HepG2 (cell line): ENCODE measurements around the gene EGR2. TPM values are rescaled to one million over a fixed set of nuclear protein-coding genes. Genes with fewer than 3 reads are reported as not detected.

Experiments used
- AKAP8 ChIP-seq: sonication (generic); formaldehyde crosslinking; IDR thresholded peaks from 2 replicates; pipeline ENCODE4 v1.5.1; 2020; ENCODE audit warnings: mild to moderate bottlenecking, missing genetic modification reagents
- FLYWCH1 ChIP-seq: sonication (generic); formaldehyde crosslinking; IDR thresholded peaks from 2 replicates; pipeline ENCODE4 v1.8.1; 2023; ENCODE audit warnings: mild to moderate bottlenecking, missing genetic modification reagents
- GABPB1 ChIP-seq: IDR thresholded peaks from 2 replicates; pipeline ENCODE4 v1.6.1; 2016; ENCODE audit warnings: mild to moderate bottlenecking, missing genetic modification reagents, moderate library complexity, missing compliant biosample characterization
- HNF4G ChIP-seq, 2 experiments: sonication (generic) in 1 of 2; formaldehyde crosslinking in 1 of 2; IDR thresholded peaks; 2 replicates each; pipeline versions ENCODE4 v1.4.0 to v1.6.1; 2011 to 2020; ENCODE audit warnings: borderline replicate concordance in 2 of 2, low read depth in 2 of 2, mild to moderate bottlenecking in 2 of 2, low read length in 1 of 2, missing genetic modification reagents in 1 of 2, moderate library complexity in 1 of 2
- MBNL3 ChIP-seq: fragments of 250-450 bp; sonication (Bioruptor Pico); conservative IDR thresholded peaks from 2 replicates; pipeline ENCODE4 v1.8.0; 2022; ENCODE audit warnings: mild to moderate bottlenecking, inconsistent platforms
- MXI1 ChIP-seq: IDR thresholded peaks from 3 replicates; pipeline ENCODE4 v1.6.1; 2012; ENCODE audit warnings: low read depth, low read length, inconsistent platforms, borderline replicate concordance
- NAIF1 ChIP-seq: sonication (generic); formaldehyde crosslinking; IDR thresholded peaks from 2 replicates; pipeline ENCODE4 v1.5.0; 2020; ENCODE audit warnings: mild to moderate bottlenecking, missing genetic modification reagents, borderline replicate concordance
- PRDM4 ChIP-seq: sonication (generic); formaldehyde crosslinking; IDR thresholded peaks from 2 replicates; pipeline ENCODE4 v1.9.0; 2021; ENCODE audit warnings: missing genetic modification reagents, borderline replicate concordance
- U2AF1 ChIP-seq: fragments of 200-400 bp; formaldehyde crosslinking; optimal IDR thresholded peaks from 2 replicates; pipeline ENCODE3; 2017; ENCODE audit warnings: mild to moderate bottlenecking, low read depth, low read length
- ZNF207 ChIP-seq: fragments of 450-650 bp; IDR thresholded peaks from 2 replicates; pipeline ENCODE4 v1.6.1; 2016; ENCODE audit warnings: antibody characterized with exemption, borderline replicate concordance
- polyA plus RNA-seq, 8 experiments: library from polyadenylated mRNA; depleted of rRNA in 3 of 8; stranded (reverse) in 7 of 8; unstranded in 1 of 8; fragments of >200 nt; fragmentation: Illumina TruSeq in 4 of 8; extraction: Trizol in 4 of 8; gene quantifications; 2 replicates each; pipeline versions ENCODE4 v1.2.1 to v1.2.3, GENCODE V29; 2011 to 2016; ENCODE audit warnings: low read depth in 4 of 8, missing spikeins in 1 of 8, mixed read lengths in 1 of 8; ENCODE audit not compliant: insufficient read depth in 1 of 8
- total RNA-seq, 5 experiments: library from RNA; depleted of rRNA; stranded (reverse); fragments of >200 nt; fragmentation: Illumina TruSeq; extraction: Trizol; gene quantifications; 2 replicates each; pipeline ENCODE4 v1.2.3, GENCODE V29; 2016; ENCODE audit warnings: low read depth in 1 of 5
- TF ChIP-seq, protein P1 (sequence below): sonication (generic); formaldehyde crosslinking; IDR thresholded peaks from 2 replicates; pipeline ENCODE4 v1.5.1; 2020; ENCODE audit warnings: mild to moderate bottlenecking, missing genetic modification reagents, moderate library complexity
- TF ChIP-seq, protein P2 (sequence below): sonication (generic); formaldehyde crosslinking; IDR thresholded peaks from one replicate; pipeline ENCODE4 v1.5.1; 2020; ENCODE audit warnings: mild to moderate bottlenecking, missing genetic modification reagents; ENCODE audit errors: not compliant biosample characterization

The EGR2 gene
- total and polyA plus RNA-seq, 2 of the 13 experiments (the other 11 are each of a cell fraction or from before 2014, with no cell fraction given): 0.11 to 0.15 TPM

- TF ChIP-seq MXI1: no peak
- no peak for TF ChIP-seq PRDM4 (CRISPR knock-in tag)
- TF ChIP-seq FLYWCH1 (CRISPR knock-in tag): no peak; the same call in 1 of the 2 replicates
- TF ChIP-seq, protein P1, sequence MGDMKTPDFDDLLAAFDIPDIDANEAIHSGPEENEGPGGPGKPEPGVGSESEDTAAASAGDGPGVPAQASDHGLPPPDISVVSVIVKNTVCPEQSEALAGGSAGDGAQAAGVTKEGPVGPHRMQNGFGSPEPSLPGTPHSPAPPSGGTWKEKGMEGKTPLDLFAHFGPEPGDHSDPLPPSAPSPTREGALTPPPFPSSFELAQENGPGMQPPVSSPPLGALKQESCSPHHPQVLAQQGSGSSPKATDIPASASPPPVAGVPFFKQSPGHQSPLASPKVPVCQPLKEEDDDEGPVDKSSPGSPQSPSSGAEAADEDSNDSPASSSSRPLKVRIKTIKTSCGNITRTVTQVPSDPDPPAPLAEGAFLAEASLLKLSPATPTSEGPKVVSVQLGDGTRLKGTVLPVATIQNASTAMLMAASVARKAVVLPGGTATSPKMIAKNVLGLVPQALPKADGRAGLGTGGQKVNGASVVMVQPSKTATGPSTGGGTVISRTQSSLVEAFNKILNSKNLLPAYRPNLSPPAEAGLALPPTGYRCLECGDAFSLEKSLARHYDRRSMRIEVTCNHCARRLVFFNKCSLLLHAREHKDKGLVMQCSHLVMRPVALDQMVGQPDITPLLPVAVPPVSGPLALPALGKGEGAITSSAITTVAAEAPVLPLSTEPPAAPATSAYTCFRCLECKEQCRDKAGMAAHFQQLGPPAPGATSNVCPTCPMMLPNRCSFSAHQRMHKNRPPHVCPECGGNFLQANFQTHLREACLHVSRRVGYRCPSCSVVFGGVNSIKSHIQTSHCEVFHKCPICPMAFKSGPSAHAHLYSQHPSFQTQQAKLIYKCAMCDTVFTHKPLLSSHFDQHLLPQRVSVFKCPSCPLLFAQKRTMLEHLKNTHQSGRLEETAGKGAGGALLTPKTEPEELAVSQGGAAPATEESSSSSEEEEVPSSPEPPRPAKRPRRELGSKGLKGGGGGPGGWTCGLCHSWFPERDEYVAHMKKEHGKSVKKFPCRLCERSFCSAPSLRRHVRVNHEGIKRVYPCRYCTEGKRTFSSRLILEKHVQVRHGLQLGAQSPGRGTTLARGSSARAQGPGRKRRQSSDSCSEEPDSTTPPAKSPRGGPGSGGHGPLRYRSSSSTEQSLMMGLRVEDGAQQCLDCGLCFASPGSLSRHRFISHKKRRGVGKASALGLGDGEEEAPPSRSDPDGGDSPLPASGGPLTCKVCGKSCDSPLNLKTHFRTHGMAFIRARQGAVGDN (CRISPR knock-in tag): peak; percentile 83
- no peak for TF ChIP-seq MBNL3
- no peak for TF ChIP-seq ZNF207
- TF ChIP-seq, protein P2, sequence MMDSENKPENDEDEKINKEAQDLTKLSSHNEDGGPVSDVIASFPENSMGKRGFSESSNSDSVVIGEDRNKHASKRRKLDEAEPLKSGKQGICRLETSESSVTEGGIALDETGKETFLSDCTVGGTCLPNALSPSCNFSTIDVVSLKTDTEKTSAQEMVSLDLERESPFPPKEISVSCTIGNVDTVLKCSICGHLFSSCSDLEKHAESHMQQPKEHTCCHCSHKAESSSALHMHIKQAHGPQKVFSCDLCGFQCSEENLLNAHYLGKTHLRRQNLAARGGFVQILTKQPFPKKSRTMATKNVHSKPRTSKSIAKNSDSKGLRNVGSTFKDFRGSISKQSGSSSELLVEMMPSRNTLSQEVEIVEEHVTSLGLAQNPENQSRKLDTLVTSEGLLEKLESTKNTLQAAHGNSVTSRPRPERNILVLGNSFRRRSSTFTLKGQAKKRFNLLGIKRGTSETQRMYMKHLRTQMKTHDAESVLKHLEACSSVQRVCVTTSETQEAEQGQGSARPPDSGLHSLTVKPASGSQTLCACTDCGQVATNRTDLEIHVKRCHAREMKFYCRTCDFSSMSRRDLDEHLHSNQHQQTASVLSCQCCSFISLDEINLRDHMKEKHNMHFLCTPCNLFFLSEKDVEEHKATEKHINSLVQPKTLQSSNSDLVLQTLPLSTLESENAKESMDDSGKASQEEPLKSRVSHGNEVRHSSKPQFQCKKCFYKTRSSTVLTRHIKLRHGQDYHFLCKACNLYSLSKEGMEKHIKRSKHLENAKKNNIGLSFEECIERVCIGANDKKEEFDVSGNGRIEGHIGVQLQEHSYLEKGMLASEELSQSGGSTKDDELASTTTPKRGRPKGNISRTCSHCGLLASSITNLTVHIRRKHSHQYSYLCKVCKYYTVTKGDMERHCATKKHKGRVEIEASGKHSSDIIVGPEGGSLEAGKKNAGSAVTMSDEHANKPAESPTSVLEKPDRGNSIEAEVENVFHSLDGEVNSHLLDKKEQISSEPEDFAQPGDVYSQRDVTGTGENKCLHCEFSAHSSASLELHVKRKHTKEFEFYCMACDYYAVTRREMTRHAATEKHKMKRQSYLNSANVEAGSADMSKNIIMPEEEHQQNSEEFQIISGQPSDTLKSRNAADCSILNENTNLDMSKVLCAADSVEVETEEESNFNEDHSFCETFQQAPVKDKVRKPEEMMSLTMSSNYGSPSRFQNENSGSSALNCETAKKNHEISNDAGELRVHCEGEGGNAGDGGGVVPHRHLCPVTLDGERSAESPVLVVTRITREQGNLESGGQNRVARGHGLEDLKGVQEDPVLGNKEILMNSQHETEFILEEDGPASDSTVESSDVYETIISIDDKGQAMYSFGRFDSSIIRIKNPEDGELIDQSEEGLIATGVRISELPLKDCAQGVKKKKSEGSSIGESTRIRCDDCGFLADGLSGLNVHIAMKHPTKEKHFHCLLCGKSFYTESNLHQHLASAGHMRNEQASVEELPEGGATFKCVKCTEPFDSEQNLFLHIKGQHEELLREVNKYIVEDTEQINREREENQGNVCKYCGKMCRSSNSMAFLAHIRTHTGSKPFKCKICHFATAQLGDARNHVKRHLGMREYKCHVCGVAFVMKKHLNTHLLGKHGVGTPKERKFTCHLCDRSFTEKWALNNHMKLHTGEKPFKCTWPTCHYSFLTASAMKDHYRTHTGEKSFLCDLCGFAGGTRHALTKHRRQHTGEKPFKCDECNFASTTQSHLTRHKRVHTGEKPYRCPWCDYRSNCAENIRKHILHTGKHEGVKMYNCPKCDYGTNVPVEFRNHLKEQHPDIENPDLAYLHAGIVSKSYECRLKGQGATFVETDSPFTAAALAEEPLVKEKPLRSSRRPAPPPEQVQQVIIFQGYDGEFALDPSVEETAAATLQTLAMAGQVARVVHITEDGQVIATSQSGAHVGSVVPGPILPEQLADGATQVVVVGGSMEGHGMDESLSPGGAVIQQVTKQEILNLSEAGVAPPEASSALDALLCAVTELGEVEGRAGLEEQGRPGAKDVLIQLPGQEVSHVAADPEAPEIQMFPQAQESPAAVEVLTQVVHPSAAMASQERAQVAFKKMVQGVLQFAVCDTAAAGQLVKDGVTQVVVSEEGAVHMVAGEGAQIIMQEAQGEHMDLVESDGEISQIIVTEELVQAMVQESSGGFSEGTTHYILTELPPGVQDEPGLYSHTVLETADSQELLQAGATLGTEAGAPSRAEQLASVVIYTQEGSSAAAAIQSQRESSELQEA (CRISPR knock-in tag): peak; percentile 9
- no peak for TF ChIP-seq AKAP8 (CRISPR knock-in tag)
- TF ChIP-seq GABPB1: peak; percentile 44; the same call in 1 of the 2 replicates
- no peak for TF ChIP-seq NAIF1 (CRISPR knock-in tag)
- no peak for TF ChIP-seq HNF4G (IDR thresholded peaks at IDR 0.05; ENCODE audit: borderline replicate concordance, low read depth, low read length)
- TF ChIP-seq HNF4G (CRISPR knock-in tag; IDR thresholded peaks at IDR 0.05; ENCODE audit: borderline replicate concordance, low read depth): no peak
- TF ChIP-seq U2AF1: peak; percentile 18
Measured at GRCh38 chr10:62805231-62806099, 10.7 kb downstream of the EGR2 start (continued).
